ENCODE results near the gene TAS2R1.

DNA sequence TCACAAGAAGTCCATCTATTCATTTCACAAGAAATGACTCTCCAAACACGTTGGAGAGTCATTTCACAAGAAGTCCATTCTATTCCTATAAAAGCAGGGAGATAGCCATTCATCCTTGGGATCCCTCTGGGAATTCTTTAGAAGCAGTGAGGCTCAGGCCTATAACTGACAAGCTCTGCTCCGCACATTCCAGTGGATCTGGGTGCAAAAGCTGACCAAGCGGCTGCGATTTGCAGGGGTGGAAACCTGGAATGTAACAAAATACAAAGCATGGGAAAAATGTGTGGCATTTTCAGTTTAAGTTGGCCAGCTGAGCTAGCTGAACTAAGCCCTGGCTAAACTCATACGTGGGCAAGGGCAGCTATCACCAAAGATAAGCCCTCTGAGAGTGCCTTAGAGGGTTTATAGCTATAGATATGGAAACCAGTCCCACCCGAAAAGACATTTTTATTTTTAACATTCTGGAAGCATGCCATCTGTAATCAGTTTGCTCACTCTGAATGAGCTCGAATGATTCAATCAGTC, 8.7 kb downstream of the TAS2R1 start:
- TF ChIP-seq, protein P1, sequence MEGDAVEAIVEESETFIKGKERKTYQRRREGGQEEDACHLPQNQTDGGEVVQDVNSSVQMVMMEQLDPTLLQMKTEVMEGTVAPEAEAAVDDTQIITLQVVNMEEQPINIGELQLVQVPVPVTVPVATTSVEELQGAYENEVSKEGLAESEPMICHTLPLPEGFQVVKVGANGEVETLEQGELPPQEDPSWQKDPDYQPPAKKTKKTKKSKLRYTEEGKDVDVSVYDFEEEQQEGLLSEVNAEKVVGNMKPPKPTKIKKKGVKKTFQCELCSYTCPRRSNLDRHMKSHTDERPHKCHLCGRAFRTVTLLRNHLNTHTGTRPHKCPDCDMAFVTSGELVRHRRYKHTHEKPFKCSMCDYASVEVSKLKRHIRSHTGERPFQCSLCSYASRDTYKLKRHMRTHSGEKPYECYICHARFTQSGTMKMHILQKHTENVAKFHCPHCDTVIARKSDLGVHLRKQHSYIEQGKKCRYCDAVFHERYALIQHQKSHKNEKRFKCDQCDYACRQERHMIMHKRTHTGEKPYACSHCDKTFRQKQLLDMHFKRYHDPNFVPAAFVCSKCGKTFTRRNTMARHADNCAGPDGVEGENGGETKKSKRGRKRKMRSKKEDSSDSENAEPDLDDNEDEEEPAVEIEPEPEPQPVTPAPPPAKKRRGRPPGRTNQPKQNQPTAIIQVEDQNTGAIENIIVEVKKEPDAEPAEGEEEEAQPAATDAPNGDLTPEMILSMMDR (IDR thresholded peaks at IDR 0.05): no peak
- TF ChIP-seq EZH2 (IDR thresholded peaks at IDR 0.05): no peak

All from neural progenitor cell (in vitro differentiated cells).